ENCODE measurements around the gene ZNF710. TPM values are rescaled to one million over a fixed set of nuclear protein-coding genes. Genes with fewer than 3 reads are reported as not detected.

Gene ZNF710
- total and polyA plus RNA-seq, 2 of the 13 experiments (the other 11 are each of a cell fraction or from before 2014, with no cell fraction given) = 4.7 to 20.6 TPM

- no peak overlapping the region for H3K4me3 ChIP-seq (replicated peaks in 1 of 3; ENCODE audit: insufficient read depth in 1 of 3, low read depth in 2 of 3, low read length in 3 of 3)
- H3K4me2 ChIP-seq (ENCODE audit: low read depth, low read length) = no peak overlapping the region
- H2AFZ ChIP-seq (ENCODE audit: low read length) = no peak overlapping the region
- H3K9me3 ChIP-seq (ENCODE audit: low read length) = no peaks in the 10 kb centered on the region
- no peak overlapping the region for H3K27ac ChIP-seq (ENCODE audit: extremely low read length, insufficient read depth, low read length)
- FAIRE-seq (no peak), DNase-seq (ENCODE audit: low spot score) (no peak), ATAC-seq (no peak)
- WGBS (ENCODE audit: low lambda C conversion rate) = 84% methylated on average over 11 of the region's 11 CpGs
- ChIA-PET CTCF (ENCODE audit: low intra/inter-chr PET ratio, low total read pairs) (no interaction called here), POLR2A (no interaction called here)
- TF ChIP-seq ARID5B (CRISPR knock-in tag; IDR thresholded peaks at IDR 0.05) (no peak), MTA1 (CRISPR knock-in tag; IDR thresholded peaks at IDR 0.05; ENCODE audit: borderline replicate concordance) (no peak), HIVEP1 (CRISPR knock-in tag; IDR thresholded peaks at IDR 0.05) (no peak), HIC2 (CRISPR knock-in tag; IDR thresholded peaks at IDR 0.05; ENCODE audit: low read depth) (no peak), SMAD3 (CRISPR knock-in tag; IDR thresholded peaks at IDR 0.05) (no peak), NFIC (IDR thresholded peaks at IDR 0.05; ENCODE audit: low read length) (no peak)
- peaks cover 2% of the 10 kb centered on the region; the same call in 1 of the 2 replicates for H4K20me1 ChIP-seq (ENCODE audit: insufficient read depth, low read length)
- peaks cover 2% of the 10 kb centered on the region for H3K79me2 ChIP-seq (ENCODE audit: insufficient read depth, low read length)
- no TSS peak for BruUV-seq (replicated peaks)
- H3K36me3 ChIP-seq (replicated peaks in 1 of 2; ENCODE audit: control insufficient read depth in 1 of 2, insufficient read depth in 2 of 2, low read length in 2 of 2) = peaks cover 1 to 23% of the 10 kb centered on the region in 2 experiments; a peak in 3 of 5 replicates
- in situ Hi-C loops (cut with HindIII; ENCODE audit: extremely low pct_ligation_motif_present, low pct_unique_long_range_greater_than_20kb) = loop anchor here (25.0 kb wide), 1 partner anchor 353 kb away; no protein-coding TSS in a partner anchor
- H3K27me3 ChIP-seq (ENCODE audit: control insufficient read depth in 1 of 2, insufficient read depth in 2 of 2, low read length in 2 of 2) = no peaks in the 10 kb centered on the region
- no peak overlapping the region for H3K9ac ChIP-seq (ENCODE audit: insufficient read depth, low read depth, low read length)
- peaks cover 19% of the 10 kb centered on the region for H3K4me1 ChIP-seq (ENCODE audit: insufficient read depth, low read length)
- intact Hi-C loops (cut with micrococcal nuclease; ENCODE audit: unreplicated experiment) = no loop called here
These were observed 89.2 kb downstream of the ZNF710 start for GRCh38 chr15:90090226-90090848.

Measured in HepG2 (cell line).